ENCODE data around the gene RASSF6. TPM values are rescaled to one million over a fixed set of nuclear protein-coding genes. Genes with fewer than 3 reads are reported as not detected.

RASSF6 gene
- total RNA-seq, 1 experiment from 2014 or later: 0.22 TPM

GRCh38 chr4:73575660-73576059, 44.6 kb downstream of the RASSF6 start:
- Histone ChIP-seq H4K91ac (ENCODE audit: insufficient read length, low read depth, low read length) (no peak overlapping the region), H3K79me2 (ENCODE audit: insufficient read depth, low read length) (no peaks in the 10 kb centered on the region), H3K4me1 (ENCODE audit: insufficient read depth, low read length) (no peaks in the 10 kb centered on the region), H3K18ac (ENCODE audit: insufficient read length, low read depth, low read length) (no peak overlapping the region), H4K5ac (ENCODE audit: insufficient read length, low read depth, low read length) (no peak overlapping the region), H3K9me3 (ENCODE audit: control insufficient read depth, low read depth, low read length) (no peaks in the 10 kb centered on the region), H2BK20ac (ENCODE audit: low read depth, low read length, poor library complexity, severe bottlenecking) (no peak overlapping the region), H2BK5ac (ENCODE audit: insufficient read length, low read length) (no peak overlapping the region), H2BK15ac (ENCODE audit: low read depth, low read length) (no peak overlapping the region), H3K14ac (ENCODE audit: insufficient read depth, low read length) (no peak overlapping the region), H3K23me2 (ENCODE audit: insufficient read length, low read depth, low read length, poor library complexity, severe bottlenecking) (no peaks in the 10 kb centered on the region), H3K23ac (ENCODE audit: insufficient read length, low read depth, low read length) (no peak overlapping the region), H4K20me1 (ENCODE audit: control insufficient read depth, insufficient read depth, insufficient read length) (no peaks in the 10 kb centered on the region), H3K56ac (ENCODE audit: insufficient read length, low read depth, low read length) (no peak overlapping the region), H3K79me1 (ENCODE audit: insufficient read depth, low read depth, low read length, poor library complexity, severe bottlenecking) (no peaks in the 10 kb centered on the region), H2AK5ac (ENCODE audit: insufficient read length, low read length) (no peak overlapping the region), H2AFZ (ENCODE audit: low read length) (no peak overlapping the region), H3K4ac (ENCODE audit: low read depth, low read length) (no peak overlapping the region), H2BK12ac (ENCODE audit: insufficient read length, low read depth, low read length) (no peak overlapping the region), H3T11ph (ENCODE audit: low read length) (no peak overlapping the region), H3K27ac (ENCODE audit: insufficient read length, low read depth, low read length) (no peak overlapping the region), H2BK120ac (ENCODE audit: low read depth, low read length, poor library complexity, severe bottlenecking) (no peak overlapping the region), H4K8ac (replicated peaks; ENCODE audit: insufficient read length, low read depth, low read length) (no peak overlapping the region), H3K4me2 (ENCODE audit: insufficient read depth, insufficient read length, low read length) (no peak overlapping the region), H3K9ac (ENCODE audit: extremely low read depth, insufficient read length, low read length) (no peak overlapping the region), H3K27me3 (ENCODE audit: insufficient read depth, low read length) (no peaks in the 10 kb centered on the region)
- DNase-seq: no peak
- H3K9me3 Mint-ChIP-seq: peaks cover 0 to 3% of the 10 kb centered on the region in 2 experiments; a peak in 3 of 5 replicates
- peaks cover 0 to 4% (median 0%) of the 10 kb centered on the region in 3 experiments; a peak in 2 of 7 replicates for H3K36me3 Mint-ChIP-seq (ENCODE audit: insufficient read depth in 1 of 3, low read depth in 3 of 3)
- H3K4me1 Mint-ChIP-seq: peaks cover 16 to 18% of the 10 kb centered on the region in 2 experiments
- no peak overlapping the region for H3K27ac Mint-ChIP-seq
- no peaks in the 10 kb centered on the region for H3K27me3 Mint-ChIP-seq (ENCODE audit: low read depth)
- no peak for TF ChIP-seq CTCF (conservative IDR thresholded peaks at IDR 0.05)
- no peak overlapping the region for H3K4me3 Mint-ChIP-seq
